Liver (tissue), 9 donors: Measurements from ENCODE around the gene C14orf93. TPM values are rescaled to one million over a fixed set of nuclear protein-coding genes. Genes with fewer than 3 reads are reported as not detected.

Source experiments
- DNase-seq: peaks from one replicate; pipeline ENCODE4 v3.0.0-alpha.2; 2017; ENCODE audit warnings: low spot score
- H3K27ac ChIP-seq, 2 donors: one replicate each; pipeline ENCODE4 v1.7.0; 2013; ENCODE audit warnings: inconsistent platforms in 2 of 2, low read length in 2 of 2, control low read depth in 1 of 2, low read depth in 1 of 2, mild to moderate bottlenecking in 1 of 2
- H3K27me3 ChIP-seq, 4 donors: one replicate each; pipeline versions ENCODE4 v1.6.1 to v1.7.0; 2013; ENCODE audit warnings: low read length in 3 of 4, inconsistent platforms in 1 of 4, mild to moderate bottlenecking in 1 of 4, moderate library complexity in 1 of 4; ENCODE audit not compliant: control insufficient read depth in 4 of 4, insufficient read depth in 4 of 4
- H3K36me3 ChIP-seq, 4 donors: one replicate each; pipeline versions ENCODE4 v1.6.1 to v1.7.0; 2013; ENCODE audit warnings: low read length in 3 of 4, mild to moderate bottlenecking in 3 of 4, low read depth in 1 of 4, moderate library complexity in 1 of 4; ENCODE audit not compliant: control insufficient read depth in 4 of 4, insufficient read depth in 3 of 4
- H3K4me1 ChIP-seq, 4 donors: one replicate each; pipeline versions ENCODE4 v1.6.1 to v1.7.0; 2013; ENCODE audit warnings: low read length in 3 of 4, mild to moderate bottlenecking in 3 of 4, moderate library complexity in 1 of 4; ENCODE audit not compliant: control insufficient read depth in 4 of 4, insufficient read depth in 4 of 4
- H3K4me3 ChIP-seq, 3 donors: one replicate each; pipeline versions ENCODE4 v1.6.1 to v1.7.0; 2013; ENCODE audit warnings: low read length in 3 of 3, control low read depth in 1 of 3, low read depth in 1 of 3, mild to moderate bottlenecking in 1 of 3
- H3K9ac ChIP-seq, 2 donors: one replicate each; pipeline ENCODE4 v1.7.0; 2013; ENCODE audit warnings: low read length in 2 of 2, mild to moderate bottlenecking in 2 of 2, moderate library complexity in 2 of 2, control low read depth in 1 of 2, low read depth in 1 of 2
- H3K9me3 ChIP-seq, 4 donors: one replicate each; pipeline versions ENCODE4 v1.6.1 to v1.7.0; 2013; ENCODE audit warnings: low read length in 3 of 4; ENCODE audit not compliant: control insufficient read depth in 4 of 4
- FOXA1 ChIP-seq: IDR thresholded peaks from 2 replicates; pipeline ENCODE4 v1.6.1; 2016; ENCODE audit warnings: antibody characterized with exemption
- GABPA ChIP-seq, 2 donors: IDR thresholded peaks in 1 of 2; conservative IDR thresholded peaks in 1 of 2; 2 replicates each; pipeline ENCODE4 v1.6.1; 2016; ENCODE audit warnings: antibody characterized with exemption in 2 of 2, mild to moderate bottlenecking in 1 of 2, moderate library complexity in 1 of 2
- HNF4A ChIP-seq, 2 donors: conservative IDR thresholded peaks; 2 replicates each; pipeline ENCODE4 v1.6.1; 2016; ENCODE audit warnings: antibody characterized with exemption in 2 of 2, mild to moderate bottlenecking in 2 of 2
- HNF4G ChIP-seq: IDR thresholded peaks from 2 replicates; pipeline ENCODE4 v1.6.1; 2016; ENCODE audit warnings: antibody characterized with exemption
- JUND ChIP-seq, 2 donors: IDR thresholded peaks; 2 replicates each; pipeline ENCODE4 v1.6.1; 2016; ENCODE audit warnings: antibody characterized with exemption in 2 of 2
- NR2F2 ChIP-seq: IDR thresholded peaks from 2 replicates; pipeline ENCODE4 v1.6.1; 2016; ENCODE audit warnings: antibody characterized with exemption
- RAD21 ChIP-seq, 2 donors: IDR thresholded peaks; 2 replicates each; pipeline ENCODE4 v1.6.1; 2016; ENCODE audit warnings: antibody characterized with exemption in 2 of 2, mild to moderate bottlenecking in 2 of 2
- RXRA ChIP-seq, 2 donors: IDR thresholded peaks; 2 replicates each; pipeline ENCODE4 v1.6.1; 2017 to 2018; ENCODE audit warnings: antibody characterized with exemption in 2 of 2, mild to moderate bottlenecking in 1 of 2
- SP1 ChIP-seq: IDR thresholded peaks from 2 replicates; pipeline ENCODE4 v1.6.1; 2018; ENCODE audit warnings: antibody characterized with exemption, mild to moderate bottlenecking
- TAF1 ChIP-seq: conservative IDR thresholded peaks from 2 replicates; pipeline ENCODE4 v1.6.1; 2016; ENCODE audit warnings: antibody characterized with exemption, mild to moderate bottlenecking
- YY1 ChIP-seq: IDR thresholded peaks from 2 replicates; pipeline ENCODE4 v1.6.1; 2016; ENCODE audit warnings: antibody characterized with exemption, mild to moderate bottlenecking
- WGBS: extraction: QIAGEN DNeasy Blood & Tissue Kit; methylation state at CpG from one replicate; pipeline ENCODE4 v1.1.7; 2013; 5-methylcytosine and 5-hydroxymethylcytosine counted together
- polyA plus RNA-seq, 2 donors: library from polyadenylated mRNA; stranded (reverse) in 1 of 2; unstranded in 1 of 2; fragments of 200-250 nt in 1 of 2; fragments of >200 nt in 1 of 2; fragmentation: Nextera tagmentation in 1 of 2; extraction: Ambion mirVana in 1 of 2; gene quantifications; one replicate each; pipeline versions ENCODE4 v1.2.1 to v1.2.3, GENCODE V29; 2013 to 2015
- total RNA-seq, 2 donors: library from RNA; depleted of rRNA; stranded (reverse); fragments of >200 nt; gene quantifications; one replicate each; pipeline ENCODE4 v1.2.3, GENCODE V29; 2014
- TF ChIP-seq, protein P1 (sequence below): IDR thresholded peaks from 2 replicates; pipeline ENCODE4 v1.6.1; 2016; ENCODE audit warnings: antibody characterized with exemption
- TF ChIP-seq, protein P2 (sequence below): fragments of 150-350 bp; IDR thresholded peaks from 2 replicates; pipeline ENCODE4 v1.5.1; 2017; ENCODE audit warnings: improper control_type of control experiment, low read depth, low read length; ENCODE audit not compliant: missing input control
- TF ChIP-seq, protein P3 (sequence below): IDR thresholded peaks from 2 replicates; pipeline ENCODE4 v1.6.1; 2016; ENCODE audit warnings: antibody characterized with exemption
- donor health status: healthy.
- donor health status: healthy.
- donor health status: healthy.
- donor health status: healthy.
- donor health status: healthy.

C14orf93 gene
- total and polyA plus RNA-seq, 4 donors: 2.1 to 7.1 (median 3.4) TPM

DNA sequence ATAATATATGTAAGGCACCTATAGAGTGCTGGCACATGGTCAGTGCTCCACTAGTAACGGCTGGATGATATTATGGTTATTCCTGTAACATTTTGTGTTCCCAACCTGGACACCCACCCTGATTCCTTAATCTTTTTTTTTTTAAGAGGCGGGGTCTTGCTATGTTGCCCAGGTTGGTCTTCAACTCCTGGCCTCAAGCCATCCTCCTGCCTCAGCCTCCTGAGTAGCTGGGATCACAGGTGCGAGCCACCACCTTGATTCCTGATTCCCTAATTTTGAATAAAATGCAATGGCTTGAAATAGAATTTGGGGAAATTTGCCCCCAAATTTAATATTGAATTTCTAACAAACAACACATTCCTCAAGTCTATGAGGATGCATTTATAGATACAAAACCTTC is 7.4 kb downstream of the C14orf93 start:
- Histone ChIP-seq H3K9ac (no peak overlapping the region), H3K9me3 (no peaks in the 10 kb centered on the region), H3K36me3 (no peaks in the 10 kb centered on the region), H3K27me3 (no peaks in the 10 kb centered on the region), H3K27ac (no peak overlapping the region), H3K4me1 (peaks cover 3 to 11% (median 4%) of the 10 kb centered on the region in 4 donors), H3K4me3 (no peak overlapping the region)
- DNase-seq: no peak
- TF ChIP-seq YY1 (no peak), TAF1 (no peak), JUND (IDR thresholded peaks at IDR 0.05) (no peak), HNF4A (conservative IDR thresholded peaks at IDR 0.05) (no peak), GABPA (IDR thresholded peaks at IDR 0.05 in 1 of 2, conservative IDR thresholded peaks at IDR 0.05 in 1 of 2) (no peak), RAD21 (IDR thresholded peaks at IDR 0.05) (no peak)
- TF ChIP-seq, protein P1, sequence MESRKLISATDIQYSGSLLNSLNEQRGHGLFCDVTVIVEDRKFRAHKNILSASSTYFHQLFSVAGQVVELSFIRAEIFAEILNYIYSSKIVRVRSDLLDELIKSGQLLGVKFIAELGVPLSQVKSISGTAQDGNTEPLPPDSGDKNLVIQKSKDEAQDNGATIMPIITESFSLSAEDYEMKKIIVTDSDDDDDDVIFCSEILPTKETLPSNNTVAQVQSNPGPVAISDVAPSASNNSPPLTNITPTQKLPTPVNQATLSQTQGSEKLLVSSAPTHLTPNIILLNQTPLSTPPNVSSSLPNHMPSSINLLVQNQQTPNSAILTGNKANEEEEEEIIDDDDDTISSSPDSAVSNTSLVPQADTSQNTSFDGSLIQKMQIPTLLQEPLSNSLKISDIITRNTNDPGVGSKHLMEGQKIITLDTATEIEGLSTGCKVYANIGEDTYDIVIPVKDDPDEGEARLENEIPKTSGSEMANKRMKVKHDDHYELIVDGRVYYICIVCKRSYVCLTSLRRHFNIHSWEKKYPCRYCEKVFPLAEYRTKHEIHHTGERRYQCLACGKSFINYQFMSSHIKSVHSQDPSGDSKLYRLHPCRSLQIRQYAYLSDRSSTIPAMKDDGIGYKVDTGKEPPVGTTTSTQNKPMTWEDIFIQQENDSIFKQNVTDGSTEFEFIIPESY: no peak
- TF ChIP-seq, protein P2, sequence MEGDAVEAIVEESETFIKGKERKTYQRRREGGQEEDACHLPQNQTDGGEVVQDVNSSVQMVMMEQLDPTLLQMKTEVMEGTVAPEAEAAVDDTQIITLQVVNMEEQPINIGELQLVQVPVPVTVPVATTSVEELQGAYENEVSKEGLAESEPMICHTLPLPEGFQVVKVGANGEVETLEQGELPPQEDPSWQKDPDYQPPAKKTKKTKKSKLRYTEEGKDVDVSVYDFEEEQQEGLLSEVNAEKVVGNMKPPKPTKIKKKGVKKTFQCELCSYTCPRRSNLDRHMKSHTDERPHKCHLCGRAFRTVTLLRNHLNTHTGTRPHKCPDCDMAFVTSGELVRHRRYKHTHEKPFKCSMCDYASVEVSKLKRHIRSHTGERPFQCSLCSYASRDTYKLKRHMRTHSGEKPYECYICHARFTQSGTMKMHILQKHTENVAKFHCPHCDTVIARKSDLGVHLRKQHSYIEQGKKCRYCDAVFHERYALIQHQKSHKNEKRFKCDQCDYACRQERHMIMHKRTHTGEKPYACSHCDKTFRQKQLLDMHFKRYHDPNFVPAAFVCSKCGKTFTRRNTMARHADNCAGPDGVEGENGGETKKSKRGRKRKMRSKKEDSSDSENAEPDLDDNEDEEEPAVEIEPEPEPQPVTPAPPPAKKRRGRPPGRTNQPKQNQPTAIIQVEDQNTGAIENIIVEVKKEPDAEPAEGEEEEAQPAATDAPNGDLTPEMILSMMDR: no peak
- WGBS: 98% methylated on average over 3 of the region's 3 CpGs

DNA sequence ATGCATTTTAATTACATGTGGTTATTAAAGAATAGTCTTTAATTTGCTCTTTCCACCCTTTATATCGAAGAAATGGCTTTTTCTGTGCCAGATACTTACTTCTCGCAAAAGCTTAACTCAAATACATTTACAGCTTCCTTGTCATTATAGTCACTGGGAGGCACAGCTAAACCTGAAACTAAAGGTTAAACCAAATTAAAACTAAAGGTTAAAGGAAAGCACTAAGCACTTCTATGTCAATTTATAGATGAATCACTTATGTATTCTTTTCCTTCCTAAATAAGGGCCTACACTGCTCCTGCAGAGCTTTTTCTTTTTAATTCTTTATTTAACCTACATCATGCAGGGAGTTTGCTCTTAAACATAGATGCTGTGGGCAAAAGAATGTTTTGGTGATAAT is 9.1 kb downstream of the C14orf93 start:
- Histone ChIP-seq H3K9me3 (no peaks in the 10 kb centered on the region), H3K27ac (no peak overlapping the region), H3K4me1 (peaks cover 0 to 1% (median under 1%) of the 10 kb centered on the region in 4 donors), H3K4me3 (no peak overlapping the region), H3K27me3 (no peaks in the 10 kb centered on the region), H3K36me3 (no peaks in the 10 kb centered on the region), H3K9ac (no peak overlapping the region)
- WGBS: 92% methylated on average over 2 of the region's 2 CpGs
- TF ChIP-seq, protein P3, sequence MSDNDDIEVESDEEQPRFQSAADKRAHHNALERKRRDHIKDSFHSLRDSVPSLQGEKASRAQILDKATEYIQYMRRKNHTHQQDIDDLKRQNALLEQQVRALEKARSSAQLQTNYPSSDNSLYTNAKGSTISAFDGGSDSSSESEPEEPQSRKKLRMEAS: no peak
- TF ChIP-seq, protein P1: no peak
- no peak for TF ChIP-seq FOXA1
- TF ChIP-seq RAD21 (IDR thresholded peaks at IDR 0.05): no peak
- no peak for DNase-seq

DNA sequence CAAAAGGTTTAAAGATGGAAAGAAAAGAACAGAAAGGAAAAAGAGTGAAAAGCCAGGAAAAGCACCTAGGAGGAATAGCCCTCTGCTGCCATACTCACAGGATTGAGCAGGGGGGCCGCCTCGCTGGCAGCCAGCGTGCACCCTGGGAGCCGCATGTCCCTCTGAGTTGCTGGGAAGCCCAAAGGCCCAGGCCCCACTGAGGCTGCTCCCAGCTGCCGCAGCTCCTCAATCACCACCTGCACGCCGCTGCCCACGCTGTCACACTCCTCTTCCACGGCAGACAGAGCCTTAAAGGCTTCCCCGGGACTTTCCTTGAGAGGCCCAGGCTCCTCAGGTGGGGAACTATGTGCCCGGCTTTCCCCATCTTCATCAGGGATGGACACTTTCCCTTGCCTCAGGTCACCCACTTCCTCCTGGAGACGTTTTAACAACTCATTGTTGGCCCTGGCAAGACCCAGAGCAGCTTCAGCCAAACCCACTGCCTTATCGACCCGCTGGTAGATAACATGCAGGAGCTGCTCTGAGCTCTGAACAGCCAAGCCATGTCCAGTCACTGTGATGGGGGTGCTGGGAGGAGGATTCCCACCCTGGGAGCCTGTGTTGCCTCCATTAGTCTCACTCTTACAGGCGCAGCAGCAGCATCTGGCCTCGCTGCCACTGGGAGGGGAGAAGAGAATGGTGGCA is 11.5 kb downstream of the C14orf93 start:
- H3K9ac ChIP-seq: no peak overlapping the region
- no peak overlapping the region for H3K27ac ChIP-seq
- H3K36me3 ChIP-seq: peaks cover 0 to 4% (median 1%) of the 10 kb centered on the region in 4 donors
- no peaks in the 10 kb centered on the region for H3K27me3 ChIP-seq
- H3K4me3 ChIP-seq: no peak overlapping the region
- H3K9me3 ChIP-seq: no peaks in the 10 kb centered on the region
- H3K4me1 ChIP-seq: no peaks in the 10 kb centered on the region
- DNase-seq: no peak
- 91% methylated on average over 16 of the region's 16 CpGs for WGBS
- TF ChIP-seq SP1 (no peak), HNF4A (conservative IDR thresholded peaks at IDR 0.05) (no peak), TAF1 (no peak), YY1 (no peak), HNF4G (no peak), JUND (IDR thresholded peaks at IDR 0.05) (no peak), GABPA (IDR thresholded peaks at IDR 0.05 in 1 of 2, conservative IDR thresholded peaks at IDR 0.05 in 1 of 2) (no peak), RXRA (IDR thresholded peaks at IDR 0.05) (no peak), RAD21 (IDR thresholded peaks at IDR 0.05) (no peak), FOXA1 (no peak), NR2F2 (no peak)
- TF ChIP-seq, protein P1: no peak
- TF ChIP-seq, protein P3: no peak
